SH-SY5Y (cell line): ENCODE measurements around the gene QRICH1.
A peak's percentile ranks its signal among the peaks of the same experiment; 100 is the strongest.

Experiments used
- GATA2 ChIP-seq: IDR thresholded peaks from 2 replicates; pipeline ENCODE4 v1.6.1; 2011; ENCODE audit warnings: mild to moderate bottlenecking, low read depth, low read length
- GATA3 ChIP-seq: IDR thresholded peaks from 2 replicates; pipeline ENCODE4 v1.6.1; 2011; ENCODE audit warnings: low read depth, mild to moderate bottlenecking, low read length, moderate library complexity

QRICH1 gene

DNA sequence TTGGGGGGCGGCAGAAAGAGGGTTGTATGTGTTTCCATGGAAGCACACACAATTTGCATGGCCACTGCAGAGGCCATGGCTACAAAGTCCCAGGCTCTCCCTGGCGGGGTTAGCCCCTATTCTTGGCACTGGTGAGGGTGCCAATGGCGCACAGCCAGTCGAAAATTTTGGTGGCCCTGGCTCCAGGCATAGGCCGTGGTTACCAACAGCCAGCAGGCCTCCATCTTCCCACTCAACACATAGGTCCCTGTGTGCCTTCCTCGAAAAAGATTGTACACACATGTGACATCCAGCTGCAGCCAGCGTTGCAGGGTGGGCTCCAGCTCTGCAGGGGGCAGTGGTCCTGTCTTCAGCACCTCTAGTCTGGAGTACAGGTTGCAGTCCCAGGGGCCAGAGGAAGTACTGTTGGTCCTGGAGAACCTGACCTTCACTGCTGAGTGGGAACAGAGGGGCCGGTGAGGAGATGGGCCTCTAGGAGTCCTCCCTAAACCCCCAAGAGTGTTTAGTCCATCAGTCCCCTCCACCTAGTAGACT, 96.7 kb downstream of the QRICH1 start:
- TF ChIP-seq GATA3 (no peak), GATA2 (no peak)

DNA sequence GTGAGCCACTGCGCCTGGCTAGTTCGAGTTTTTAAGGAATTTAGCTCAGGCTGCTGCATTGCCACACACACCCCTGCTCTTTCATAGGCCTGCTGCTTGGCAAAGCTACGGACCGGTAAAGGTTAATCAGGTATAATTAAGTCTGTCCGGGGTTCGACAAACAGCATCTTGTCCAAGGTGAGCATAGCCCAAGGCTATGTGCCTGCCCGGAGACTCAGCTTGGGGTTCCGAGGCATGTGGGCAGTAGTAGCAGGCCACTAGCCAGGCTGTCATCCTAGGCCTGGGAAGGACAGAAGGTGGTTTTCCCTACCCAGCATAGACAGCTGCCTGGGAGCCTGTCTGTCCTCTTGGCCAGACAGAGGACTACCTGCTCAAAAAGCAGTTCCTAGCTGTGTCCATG, 97.2 kb downstream of the QRICH1 start:
- TF ChIP-seq GATA3 (no peak), GATA2 (no peak)

DNA sequence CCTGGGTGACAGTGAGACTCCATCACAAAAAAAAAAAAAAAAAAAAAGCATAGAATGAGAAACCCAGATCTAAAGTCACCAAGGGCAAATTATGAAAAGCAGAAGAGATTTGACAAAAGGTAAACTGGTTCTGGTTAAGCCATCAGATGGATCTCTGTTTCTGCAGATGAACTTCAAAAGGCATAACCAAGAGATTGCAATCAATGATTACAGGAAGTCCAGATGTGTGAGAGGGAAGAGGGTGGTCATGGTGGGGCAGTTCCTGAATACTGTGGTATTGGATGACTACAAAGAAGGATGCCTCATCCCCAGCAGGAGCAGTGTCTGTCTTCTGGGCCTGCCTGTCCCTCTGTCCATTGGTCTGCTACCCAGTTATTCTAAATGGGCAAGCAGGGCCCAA, 100.0 kb downstream of the QRICH1 start:
- TF ChIP-seq GATA2: peak; percentile 54; the same call in 1 of the 2 replicates
- no peak for TF ChIP-seq GATA3

DNA sequence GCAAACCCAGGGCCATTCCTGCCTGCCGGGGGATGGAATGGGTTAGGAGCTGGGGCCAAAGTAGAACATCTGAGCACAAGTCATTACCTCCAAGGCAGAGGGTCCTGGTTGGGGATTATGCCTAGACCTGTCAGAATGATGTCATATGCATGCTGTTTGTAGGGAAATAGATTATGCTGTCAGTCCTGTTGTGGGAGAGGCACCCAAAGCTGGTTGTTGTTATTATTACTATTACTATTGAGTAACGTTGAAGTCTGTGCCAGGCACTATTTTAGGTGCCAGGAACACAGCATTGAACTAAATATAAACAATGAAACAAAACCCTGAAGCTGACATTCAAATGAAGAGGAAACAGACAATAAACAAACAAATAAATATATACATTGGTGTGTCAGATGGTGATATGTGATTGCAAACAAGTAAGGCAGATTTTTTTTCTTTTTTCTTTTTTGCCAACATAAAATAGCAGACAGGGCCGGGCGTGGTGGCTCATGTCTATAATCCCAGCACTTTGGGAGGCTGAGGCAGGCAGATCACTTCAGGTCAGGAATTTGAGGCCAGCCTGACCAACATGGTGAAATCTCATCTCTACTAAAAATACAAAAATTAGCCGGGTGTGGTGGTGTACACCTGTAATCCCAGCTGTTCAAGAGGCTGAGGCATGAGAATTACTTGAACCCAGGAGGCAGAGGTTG, 101.9 kb downstream of the QRICH1 start:
- TF ChIP-seq GATA3: no peak
- TF ChIP-seq GATA2: no peak

DNA sequence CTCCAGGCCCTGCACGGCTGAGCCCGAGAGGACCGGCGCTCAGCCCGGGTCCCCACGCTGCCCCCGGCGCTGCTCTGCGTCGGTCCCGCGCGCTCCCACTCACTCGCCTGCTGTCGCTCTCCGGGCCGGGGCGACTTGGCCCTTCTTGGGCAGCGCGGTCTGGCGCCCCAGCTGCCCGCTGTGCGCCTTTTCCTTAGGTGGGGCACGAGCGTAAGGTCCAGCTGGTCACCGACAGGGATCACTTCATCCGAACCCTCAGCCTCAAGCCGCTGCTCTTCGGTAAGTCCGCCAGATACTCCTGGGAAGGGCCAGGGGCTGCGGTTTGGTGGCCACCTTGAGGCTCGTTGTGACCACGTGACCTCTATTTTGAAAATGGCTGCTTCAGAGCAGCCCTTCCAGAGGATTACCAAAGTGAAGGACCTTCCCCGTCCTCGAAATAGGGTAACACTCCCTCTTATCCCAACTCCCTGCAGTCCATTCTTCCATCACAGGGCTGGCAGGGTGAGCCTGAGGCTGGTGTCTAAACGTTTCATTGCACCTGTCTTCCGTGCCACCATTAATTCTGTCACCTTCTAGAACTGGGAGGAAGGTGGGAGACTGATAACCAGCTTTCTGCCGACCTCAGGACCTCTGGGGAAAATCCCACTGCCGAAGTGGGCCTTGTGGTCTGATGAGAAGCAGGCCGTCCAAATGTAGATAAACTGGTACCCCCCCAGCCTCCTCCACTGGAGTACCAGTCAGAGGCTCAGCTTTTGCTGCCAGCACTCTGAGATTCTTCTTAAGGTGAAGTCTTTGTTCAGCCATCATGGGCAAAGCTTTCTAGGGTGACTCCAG, 103.0 kb downstream of the QRICH1 start:
- TF ChIP-seq GATA2 (no peak), GATA3 (no peak)

DNA sequence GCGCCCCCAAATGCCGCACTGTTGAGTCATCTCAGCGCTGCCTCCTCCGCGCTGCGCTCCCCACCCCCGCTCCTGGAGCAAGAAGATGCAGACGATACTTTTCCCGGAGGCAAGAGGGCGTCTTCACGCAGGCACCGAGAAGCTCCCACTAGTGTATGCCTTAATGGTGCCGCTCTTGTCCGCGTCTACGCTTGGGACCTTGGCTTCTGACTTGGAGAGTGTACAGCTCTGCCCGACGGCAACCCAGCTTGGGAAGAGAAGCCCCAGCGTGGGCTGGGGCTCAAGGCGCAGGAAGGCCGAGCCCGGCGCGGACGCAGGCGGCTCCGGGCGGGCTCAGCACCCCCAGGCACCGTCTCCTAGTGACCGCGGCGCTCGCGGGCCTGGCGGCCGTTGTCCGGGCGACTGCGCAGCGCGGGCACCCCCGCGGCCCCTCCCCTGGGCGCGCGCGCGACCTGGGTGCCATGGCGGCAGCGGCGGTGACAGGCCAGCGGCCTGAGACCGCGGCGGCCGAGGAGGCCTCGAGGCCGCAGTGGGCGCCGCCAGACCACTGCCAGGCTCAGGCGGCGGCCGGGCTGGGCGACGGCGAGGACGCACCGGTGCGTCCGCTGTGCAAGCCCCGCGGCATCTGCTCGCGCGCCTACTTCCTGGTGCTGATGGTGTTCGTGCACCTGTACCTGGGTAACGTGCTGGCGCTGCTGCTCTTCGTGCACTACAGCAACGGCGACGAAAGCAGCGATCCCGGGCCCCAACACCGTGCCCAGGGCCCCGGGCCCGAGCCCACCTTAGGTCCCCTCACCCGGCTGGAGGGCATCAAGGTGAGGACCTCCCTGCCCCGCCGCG, 103.9 kb downstream of the QRICH1 start, which contains the start of gene P4HTM:
P4HTM (plus strand) TSS at position 446 of the 840 bp plus-strand sequence; CDS start at position 462, 16 bp downstream.
- TF ChIP-seq GATA3: no peak

DNA sequence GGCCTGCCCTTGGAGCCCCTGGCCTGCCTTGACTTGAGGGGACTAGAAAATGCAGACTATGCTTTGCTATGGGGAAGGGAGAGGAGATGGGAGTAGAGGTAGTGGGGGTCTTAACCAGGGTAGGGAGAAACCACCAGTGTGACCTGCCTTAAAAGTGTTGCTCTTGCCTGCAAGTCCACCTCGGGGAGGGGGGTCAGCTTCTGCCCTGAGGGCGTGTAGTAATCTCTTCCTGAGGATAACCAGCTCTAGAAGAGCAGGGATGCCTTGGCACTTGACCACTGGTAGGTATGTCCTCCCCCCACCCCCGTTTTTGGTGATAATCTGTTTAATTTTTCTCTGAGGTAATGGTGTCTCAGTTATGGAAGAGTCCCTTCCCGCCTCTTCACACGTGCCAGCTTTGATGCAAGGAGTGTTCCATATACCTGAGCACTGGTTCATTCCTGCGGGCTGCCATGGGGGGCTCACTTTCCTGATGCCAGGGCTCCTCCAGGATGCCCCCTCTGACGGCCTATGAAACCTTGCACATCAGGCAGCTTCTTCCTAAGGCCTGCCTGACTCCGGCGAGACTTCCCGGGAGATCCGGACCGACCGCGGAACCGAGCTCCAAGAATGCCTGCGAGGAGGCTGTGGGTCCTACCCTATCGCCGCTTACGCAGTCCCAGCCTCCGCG, 104.6 kb downstream of the QRICH1 start:
- no peak for TF ChIP-seq GATA3
- TF ChIP-seq GATA2: no peak

DNA sequence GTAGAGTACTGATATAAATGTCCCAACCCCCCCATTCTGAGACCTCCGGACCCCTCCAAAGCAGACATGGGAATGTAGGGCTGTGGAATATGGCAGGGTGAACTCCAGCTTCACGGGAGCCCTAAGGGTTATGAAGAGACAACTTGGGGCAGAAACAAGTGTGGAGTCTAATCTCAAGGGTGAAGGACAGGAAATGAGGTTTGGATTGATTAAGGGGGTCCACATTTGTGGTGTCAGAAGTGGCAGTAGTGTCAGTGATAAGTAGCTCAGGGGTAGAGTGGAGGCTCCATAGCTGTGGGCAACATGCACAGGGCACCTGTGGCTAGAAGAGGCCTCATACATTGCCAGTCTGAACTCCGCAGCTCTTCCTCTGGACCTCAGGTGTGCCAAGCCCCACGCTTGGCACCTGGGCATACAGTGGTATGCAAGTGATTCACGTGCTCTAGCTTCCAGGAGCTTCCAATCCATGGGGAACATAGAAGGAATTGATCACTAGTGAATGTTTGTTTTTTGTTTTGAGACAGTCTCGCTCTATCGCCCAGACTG, 108.0 kb downstream of the QRICH1 start:
- no peak for TF ChIP-seq GATA2
- no peak for TF ChIP-seq GATA3

DNA sequence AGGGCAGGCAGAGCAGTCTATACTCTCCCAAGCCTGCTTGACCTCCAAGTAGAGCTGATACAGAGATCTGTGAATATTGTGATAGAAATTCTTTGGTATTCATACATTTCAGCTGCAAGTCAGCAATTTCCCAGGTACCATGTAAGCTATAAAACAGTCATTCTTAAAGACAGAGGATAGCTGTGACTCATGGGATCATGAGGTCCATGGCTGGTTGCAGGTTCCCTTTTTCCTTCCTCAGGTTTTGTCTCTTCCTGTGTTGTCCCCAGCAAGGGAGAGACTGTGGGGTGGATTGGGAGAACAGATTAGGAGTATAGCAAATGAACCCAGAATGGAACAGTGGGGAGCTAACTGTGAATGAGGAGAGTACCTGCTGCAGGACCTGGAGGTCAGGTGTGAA, 109.2 kb downstream of the QRICH1 start:
- no peak for TF ChIP-seq GATA2
- TF ChIP-seq GATA3: no peak

DNA sequence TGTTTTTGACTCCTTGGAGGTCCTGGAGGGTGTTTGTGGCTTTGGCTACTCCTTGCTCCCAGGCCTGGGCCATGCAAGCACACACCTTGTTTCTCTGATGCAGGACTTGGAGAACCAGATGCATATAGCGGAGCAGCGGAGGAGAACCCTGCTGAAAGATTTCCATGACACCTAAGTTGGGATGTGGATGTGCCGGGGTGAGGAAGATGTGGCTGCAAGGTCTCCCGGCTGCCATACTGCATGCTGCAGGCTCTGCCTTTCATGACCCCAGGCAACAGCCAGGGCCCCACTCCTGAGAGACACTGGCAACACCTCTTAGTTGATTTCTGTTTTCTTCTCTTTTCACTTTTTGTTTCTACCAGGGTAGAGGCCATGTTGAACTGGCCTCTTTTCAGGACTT, 110.8 kb downstream of the QRICH1 start:
- TF ChIP-seq GATA3 (no peak), GATA2 (no peak)

DNA sequence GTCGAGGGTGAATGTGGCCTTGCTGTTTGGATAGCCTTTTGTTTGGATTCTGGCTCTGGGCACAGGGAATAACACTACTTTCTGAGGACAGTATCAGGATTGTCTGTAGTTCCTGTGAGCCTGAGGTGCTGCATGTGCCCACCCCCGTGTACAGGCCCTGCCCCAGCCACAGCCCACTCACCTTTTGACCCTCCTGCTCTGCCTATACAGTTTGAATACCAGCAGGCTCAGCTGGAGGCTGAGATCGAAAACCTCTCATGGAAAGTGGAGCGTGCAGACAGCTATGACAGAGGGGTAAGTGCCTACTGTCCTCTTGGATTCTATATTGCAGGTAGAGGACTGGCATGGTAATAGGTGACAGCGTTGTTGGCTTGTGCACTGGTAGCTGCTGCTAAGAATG, 111.2 kb downstream of the QRICH1 start:
- no peak for TF ChIP-seq GATA3
- TF ChIP-seq GATA2: no peak

DNA sequence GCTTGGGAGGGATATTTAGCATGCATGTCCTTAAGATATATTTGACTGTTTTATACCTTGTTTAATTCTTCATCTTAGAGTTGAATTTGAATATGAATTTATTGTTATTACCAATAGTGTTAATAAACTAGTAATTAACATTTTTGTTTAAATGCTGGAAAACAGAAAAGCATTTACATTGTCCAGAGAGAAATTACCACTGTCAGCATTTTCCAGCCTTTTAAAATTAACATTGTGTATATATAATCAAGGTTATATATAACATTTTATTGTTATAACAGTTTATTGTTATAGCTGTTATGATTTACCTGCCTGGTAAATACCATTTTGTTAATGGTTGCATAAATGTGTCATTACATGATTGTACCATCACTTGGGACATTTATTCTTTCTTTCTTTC, 111.9 kb downstream of the QRICH1 start:
- TF ChIP-seq GATA3: no peak
- TF ChIP-seq GATA2: no peak

DNA sequence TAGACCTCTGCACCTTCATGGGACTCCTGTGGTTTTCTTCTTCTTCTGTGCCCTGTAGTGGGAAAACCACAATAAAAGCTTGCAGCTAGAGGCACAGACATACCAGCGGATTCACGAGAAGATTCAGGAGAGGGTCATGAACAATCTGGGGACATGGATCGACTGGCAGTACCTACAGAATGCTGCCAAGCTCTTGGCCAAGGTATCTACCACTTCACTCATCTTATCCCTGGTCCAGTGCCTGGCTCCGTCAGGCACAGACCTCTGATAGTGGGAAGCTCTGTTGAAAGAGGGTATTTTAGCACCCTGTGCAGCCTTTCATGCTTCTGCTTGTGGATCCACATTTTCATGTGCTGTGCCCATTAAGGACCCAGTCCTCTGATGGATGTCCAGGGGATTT, 113.6 kb downstream of the QRICH1 start:
- TF ChIP-seq GATA2: no peak
- TF ChIP-seq GATA3: no peak
